Activated gamma-delta T cell treated with anti-CD3 and anti-CD28 coated beads, Interleukin-2, amount 50 U/mL, for 16 hours (primary cell): ENCODE measurements around the gene DCLK2.

Experiments used
- DNase-seq: peaks from one replicate; pipeline ENCODE4 v3.0.0-alpha.2; 2020; ENCODE audit warnings: low read depth

The DCLK2 gene

DNA sequence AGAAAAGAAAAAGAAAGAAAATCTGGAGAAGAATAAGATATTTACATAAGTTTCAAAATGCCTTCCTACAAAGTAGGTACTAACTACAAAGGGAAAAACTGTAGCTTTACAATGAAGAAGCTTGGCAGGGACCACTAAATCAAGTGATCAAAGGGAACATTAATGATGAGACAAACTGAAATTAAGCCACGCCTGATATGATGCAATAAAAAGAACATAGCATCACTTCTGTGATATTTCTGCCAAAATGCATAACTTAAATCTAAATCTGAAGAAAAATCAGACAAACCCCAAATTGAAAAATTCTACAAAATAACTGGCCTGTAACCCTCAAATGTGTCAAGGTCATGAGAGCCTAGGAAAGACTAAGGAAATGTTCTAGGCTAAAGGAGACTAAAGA lies 8.9 kb upstream of the DCLK2 start:
- DNase-seq, result no peak

DNA sequence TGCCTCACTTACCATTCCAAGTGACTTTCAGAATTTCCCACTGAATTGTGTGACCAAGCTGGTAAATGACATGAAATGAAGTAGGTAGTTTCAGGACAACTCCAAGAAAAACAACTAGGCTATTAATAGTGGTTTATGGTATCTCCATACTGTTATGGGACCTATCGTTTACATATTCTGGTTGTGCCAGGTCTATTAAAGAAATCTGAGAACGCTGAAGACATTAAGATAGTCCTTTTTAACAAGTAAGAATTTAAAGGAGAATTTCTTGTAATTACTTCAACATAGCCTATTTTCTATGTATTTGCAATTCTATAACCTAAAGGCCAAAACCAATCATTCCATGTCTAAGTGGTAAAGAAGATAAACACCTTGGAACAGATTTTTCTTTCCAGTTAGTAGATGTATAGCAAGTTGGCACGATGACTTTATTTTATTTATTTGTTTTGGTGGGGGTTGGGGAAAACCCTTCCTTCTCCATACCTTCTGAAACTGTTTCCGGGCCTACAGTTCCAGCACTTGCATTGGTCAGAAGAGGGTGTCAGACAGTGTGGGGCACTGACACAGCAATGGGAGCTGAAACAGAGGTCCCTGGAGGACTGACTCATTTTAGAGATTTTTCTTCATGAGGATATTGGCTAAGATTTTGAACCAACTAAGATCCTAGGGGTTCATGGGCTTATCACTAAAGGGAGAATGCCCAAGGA lies 7.6 kb upstream of the DCLK2 start:
- no peak for DNase-seq

DNA sequence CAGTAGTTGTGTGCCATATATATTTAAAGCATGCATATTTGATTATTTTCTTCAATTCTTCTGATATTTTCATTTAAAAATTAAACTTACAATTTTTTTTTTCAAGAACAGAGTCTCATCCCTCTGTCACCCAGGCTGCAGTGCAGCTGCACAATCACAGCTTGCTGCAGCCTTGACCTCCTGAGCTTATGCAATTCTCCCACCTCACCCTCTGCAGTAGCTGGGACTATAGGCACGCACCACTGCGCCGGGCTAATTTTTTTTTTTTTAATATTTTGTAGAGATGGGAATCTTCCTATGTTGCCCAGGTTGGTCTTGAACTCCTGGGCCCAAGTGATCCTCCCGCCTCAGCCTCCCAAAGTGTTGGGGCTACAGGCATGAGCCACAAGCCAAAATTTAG lies 5.8 kb upstream of the DCLK2 start:
- no peak for DNase-seq

DNA sequence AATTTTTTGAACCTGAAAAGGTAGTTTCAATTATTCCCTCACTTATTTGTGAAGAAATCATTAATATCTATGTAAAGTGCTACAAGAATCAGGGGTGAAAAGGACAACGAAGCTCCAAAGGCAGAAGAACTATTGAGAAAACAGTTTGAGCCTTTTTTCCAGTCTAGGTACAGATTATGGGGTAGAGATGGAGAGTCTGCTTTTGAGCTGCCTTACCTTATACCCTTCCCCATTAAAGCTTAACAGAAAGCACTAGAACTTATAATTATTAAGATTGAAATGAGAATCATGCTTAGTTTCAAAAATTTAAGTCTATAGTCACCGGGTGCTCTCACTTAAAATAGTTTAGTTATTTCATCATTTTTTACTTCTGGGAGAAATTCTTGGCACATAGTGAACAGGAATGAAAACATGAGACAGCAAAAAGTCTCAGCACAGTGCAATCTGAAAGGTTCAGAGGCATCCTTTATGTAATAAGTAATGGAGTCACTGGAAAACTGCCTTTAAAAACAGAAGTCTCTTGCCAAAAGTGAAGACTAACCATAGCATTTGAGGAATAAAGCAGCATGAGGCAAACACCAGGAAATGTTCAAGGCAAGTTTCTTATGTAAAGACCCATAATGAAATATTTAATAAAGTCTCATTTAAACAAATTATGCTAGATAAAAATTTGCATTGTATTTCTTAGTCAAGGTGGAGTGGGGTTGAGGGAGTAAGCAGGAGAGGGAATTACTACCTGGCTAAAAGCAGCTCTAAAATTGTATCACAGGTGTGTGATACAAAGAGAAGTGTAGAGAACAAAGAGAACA lies 5.1 kb upstream of the DCLK2 start:
- no peak for DNase-seq

DNA sequence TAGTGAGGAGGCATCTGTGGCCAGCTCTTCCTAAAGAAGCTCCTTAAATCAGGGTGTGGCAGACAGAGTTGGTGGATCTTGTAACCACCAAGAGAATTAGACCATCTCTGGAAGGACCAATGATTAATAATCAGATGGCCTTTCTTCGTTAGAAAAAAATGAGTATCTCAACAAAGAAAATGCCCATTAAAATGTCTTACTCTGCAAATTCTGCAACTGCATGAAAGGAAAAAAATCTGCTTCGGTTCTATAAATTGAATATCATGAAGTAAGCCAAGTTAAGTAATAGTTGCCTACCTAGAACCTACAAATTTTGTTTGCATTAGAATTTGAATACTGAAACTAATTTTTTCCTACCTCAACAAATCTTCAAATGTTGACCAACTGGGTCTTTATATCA lies 4.2 kb upstream of the DCLK2 start:
- DNase-seq, result no peak

DNA sequence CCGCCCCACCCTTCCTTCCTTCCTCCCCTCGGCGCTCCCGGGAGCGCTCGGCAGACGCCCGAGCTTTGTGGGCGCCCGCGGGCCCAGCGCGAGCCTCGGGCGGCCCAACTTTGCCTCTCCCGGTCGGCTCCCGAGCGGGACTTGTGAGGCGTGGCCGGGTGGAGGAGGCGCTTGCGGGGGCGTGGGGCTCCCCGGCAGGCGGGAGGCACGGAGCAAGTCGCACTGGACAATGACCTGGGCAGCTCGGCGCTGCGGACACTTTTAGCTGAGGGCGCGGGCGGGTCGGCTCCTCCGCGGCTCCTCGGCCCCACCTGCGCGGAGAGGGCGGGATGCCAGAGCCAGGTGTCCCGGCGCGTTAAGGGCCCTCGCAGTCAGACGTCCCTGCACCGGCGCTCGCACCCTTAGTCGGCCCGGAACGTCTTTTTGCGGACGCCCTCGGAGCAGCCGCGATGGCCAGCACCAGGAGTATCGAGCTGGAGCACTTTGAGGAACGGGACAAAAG lies 385 bp downstream of the DCLK2 start:
- DNase-seq, result no peak

DNA sequence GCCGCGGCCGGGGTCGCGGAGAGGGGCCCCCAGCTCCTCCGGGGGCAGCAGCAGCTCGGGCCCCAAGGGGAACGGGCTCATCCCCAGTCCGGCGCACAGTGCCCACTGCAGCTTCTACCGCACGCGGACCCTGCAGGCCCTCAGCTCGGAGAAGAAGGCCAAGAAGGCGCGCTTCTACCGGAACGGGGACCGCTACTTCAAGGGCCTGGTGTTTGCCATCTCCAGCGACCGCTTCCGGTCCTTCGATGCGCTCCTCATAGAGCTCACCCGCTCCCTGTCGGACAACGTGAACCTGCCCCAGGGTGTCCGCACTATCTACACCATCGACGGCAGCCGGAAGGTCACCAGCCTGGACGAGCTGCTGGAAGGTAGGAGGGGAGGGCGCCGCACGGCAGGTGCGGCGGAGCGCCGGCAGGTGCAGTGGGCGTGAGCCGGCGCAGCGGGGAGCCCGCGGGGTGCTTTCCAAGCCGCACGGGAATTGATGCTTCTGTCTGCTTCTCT lies 886 bp downstream of the DCLK2 start:
- DNase-seq, result no peak

DNA sequence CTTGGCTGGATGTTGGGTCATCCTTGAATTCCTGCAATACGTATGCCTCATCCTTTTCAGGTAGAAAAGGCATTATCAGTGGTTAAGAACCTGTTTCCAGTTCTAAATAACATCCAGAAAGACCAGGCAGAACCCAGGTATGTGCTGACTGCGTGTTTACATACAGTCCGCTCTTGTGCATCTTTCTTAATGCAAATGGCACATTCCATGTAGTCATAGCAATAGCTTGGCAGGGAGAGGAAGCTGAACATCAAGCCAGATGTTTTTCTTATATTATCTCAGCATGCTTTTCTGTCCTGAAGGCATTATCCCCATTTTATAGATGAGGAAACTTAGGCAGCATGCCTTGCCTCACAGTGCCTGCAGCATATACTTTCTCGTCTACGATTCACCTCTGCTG lies 2.1 kb downstream of the DCLK2 start:
- no peak for DNase-seq

DNA sequence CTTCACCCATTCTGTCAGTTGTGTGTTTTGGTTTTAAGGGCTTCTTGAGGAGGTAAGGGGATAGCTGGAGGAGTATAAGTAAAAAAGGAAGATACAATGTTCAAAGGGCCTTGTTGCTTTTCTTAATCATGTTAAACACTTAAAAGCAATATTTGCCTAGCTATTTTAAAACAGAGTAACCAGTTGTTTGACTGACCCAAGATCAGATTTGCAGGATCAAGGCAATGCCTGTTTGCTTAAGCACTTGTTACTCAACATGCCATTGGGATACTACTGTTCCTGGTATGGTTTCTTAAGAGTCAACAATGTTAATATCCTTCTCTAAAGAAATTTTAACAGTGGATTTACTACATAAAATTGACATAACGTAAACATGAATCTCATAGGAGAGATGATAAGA lies 2.6 kb downstream of the DCLK2 start:
- no peak for DNase-seq

DNA sequence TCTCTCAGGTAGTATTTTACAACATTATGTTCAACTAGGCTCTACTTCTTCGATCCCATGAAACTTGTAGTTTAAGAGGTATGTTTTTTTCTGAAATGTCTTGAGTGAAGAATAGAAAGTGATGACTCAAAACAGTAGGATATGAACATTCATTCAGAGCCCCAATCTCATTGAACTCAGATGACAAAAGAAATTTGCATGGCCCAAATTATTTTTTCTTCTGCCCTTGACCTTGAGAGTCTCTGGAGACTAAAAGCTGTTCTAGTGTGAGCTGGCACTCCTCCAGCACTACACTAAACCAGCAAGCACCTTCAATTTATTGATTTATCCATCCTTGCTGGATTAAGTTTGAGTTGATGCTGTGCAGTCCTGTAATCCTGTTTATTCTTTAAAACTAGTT lies 4.0 kb downstream of the DCLK2 start:
- no peak for DNase-seq

DNA sequence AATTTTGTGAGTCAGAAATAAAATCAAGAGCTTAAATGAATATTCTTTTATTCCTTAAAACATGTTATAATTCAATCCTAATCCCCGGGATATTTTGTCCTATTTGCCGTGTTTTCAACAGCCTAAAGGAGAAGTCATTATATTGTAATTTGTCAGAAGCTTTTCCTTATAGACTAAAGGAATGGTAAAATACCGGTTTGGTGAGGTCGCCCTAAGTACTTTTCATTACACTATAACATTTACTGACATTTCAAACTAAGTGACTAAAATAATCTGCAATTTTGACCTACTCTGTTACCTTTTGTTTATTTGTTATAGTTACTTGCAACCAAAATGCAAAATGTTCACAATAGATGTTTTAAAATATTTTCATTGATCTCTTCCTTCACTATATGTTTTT lies 8.8 kb downstream of the DCLK2 start:
- no peak for DNase-seq

DNA sequence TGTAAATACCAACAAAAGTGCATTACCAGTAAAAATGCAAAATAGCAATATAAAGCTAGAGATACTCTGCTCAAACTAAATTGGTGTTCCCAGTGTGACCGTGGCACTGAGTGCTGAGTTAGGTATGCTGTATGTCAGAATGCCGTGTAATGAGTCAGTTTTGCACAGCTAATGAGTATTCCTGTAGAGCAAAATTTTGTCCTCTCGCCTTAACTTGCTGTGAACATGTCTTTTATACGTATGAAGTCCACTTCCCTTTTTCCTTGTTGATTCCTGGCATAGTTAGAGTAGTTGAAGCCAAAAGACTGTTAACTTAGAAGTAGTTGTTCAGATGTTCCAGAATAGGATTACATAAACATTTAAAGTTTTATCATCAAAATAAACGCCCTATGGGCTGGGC lies 11.5 kb downstream of the DCLK2 start:
- DNase-seq, result no peak

DNA sequence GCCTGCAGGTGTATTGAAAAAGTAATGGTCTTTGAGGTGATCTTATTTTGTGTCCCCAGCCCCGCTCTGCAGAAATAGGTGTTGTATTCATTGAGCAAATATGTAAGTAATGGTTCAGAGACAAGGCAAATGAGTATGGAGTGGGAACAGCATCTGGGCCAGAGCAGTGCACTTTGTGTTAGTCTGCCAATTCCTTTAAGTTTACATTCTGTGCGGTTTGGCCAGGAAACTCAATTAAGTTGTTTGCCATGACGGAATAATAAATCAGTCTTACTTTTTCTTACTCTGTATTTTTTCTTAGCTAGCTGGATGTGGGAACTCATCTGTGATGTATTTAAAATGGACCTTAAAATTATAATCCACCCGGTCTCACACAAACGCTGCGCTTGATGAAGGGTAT lies 12.6 kb downstream of the DCLK2 start:
- no peak for DNase-seq

DNA sequence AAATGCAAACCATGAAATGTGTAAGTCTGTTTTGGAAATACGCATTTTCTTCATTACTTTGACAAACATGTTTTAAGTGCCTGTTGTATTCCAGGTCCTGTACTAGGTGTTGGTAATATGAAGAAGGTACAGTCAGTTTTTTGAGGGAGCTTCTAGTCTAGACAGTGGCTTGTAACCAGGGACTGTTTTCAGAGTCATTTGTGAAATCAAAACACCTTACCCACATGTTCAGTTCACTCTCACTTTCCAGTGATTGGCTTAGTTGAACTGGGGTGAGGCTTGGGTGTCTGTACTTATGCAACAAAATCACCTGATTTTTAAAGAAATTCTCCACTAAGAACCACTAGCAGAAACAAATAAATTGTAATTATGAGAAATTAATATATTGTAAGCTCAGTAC lies 16.4 kb downstream of the DCLK2 start:
- DNase-seq, result no peak

DNA sequence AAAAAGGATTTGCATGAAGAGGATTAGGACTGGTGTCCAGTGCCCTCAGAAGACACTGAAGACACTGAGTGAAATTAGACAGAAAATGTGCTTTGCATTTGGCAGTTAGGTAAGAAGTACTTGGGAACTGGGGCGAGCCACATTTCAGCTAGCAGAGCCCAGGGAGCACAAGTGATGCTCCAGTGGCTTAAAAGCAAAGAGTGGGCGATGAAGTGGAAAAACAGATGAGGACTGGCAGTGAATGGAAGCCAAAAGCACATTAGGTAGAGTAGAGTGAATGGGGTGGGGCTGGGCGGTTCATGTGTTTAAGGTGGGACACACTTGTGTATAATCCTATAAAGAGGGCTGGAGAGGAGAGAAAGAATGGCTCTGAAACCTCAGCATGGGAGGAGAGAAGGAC lies 18.4 kb downstream of the DCLK2 start:
- DNase-seq, result no peak

DNA sequence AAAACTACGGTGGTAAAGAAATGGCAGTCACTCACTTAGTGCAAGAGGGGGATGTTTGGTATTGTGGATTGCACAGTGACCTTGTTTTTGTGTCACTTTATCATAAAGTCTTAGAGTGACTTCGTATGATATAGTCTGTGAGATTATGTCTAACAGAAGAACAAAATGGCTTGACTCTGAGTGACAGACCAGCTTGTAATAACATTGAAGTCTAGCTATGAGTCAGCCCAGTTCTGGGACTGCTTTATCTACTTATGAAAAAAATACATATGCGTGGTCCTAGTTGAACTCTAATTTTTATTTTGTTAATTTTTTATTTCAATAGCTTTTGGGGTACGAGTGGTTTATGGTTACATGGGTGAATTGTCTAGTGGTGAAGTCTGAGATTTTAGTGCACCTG lies 20.0 kb downstream of the DCLK2 start:
- no peak for DNase-seq

DNA sequence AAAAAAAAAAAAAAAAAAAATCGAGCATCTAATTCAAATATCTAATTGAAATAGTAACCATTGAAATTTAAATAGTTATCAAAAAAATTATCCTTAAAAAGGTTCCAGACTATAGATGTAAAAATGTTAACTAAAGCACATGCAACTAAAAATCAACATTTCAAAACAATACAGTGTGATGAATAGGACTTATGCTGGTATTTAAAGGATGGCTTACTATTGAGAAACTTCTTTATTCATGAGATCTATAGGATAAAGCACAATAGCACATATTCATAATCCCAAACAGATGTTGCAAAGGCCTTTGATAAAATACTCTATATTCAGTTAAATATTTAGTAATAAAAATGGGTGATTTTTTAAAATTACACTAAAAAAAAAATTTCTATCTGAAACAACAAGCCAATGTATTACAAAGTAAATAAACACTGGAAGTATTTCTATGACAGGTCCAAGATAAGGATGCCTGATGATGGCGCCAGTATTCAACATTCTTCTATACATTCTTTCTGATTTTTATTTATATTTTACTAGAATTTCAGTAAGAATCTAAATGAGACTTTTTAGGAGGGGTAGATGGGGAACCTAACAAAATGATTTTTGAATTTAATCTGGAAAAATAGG lies 26.3 kb downstream of the DCLK2 start:
- no peak for DNase-seq

DNA sequence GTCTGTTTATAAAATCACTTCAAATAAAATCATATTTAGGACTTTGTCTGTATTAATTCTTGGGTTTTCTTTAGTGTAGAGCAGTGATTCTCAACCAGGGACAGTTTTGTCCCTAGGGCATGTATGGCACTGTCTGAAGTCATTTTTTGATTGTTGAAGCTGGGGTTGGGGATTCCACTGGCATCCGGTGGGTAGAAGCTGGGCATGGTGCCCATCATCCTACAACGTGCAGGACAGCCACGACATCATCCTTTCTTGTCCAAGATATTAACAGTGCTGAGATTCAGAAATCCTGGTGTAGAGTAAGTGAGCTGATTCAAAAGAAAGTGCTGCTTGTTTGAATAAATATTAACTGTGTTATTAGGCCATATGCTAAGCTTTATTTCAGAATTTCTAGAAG lies 28.6 kb downstream of the DCLK2 start:
- DNase-seq, result no peak

DNA sequence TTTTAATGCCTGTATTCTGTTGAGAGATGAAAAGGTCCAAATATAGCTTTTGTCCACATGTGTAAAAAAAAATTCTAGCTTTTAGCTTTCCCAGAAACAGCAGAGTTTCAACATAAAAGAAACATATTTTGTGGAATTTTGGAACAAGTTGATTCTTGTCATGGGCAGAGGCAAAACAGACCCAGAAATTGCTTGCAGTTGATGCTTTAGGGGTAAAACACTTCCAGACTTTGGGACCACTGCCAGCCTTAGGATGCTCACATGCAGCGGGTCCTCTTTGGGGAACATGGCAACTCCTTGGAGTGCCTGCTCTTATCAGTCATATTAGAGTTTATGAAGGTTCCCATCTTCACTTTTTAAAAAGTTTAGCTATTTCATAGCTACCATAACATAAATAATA lies 30.4 kb downstream of the DCLK2 start:
- DNase-seq, result no peak

DNA sequence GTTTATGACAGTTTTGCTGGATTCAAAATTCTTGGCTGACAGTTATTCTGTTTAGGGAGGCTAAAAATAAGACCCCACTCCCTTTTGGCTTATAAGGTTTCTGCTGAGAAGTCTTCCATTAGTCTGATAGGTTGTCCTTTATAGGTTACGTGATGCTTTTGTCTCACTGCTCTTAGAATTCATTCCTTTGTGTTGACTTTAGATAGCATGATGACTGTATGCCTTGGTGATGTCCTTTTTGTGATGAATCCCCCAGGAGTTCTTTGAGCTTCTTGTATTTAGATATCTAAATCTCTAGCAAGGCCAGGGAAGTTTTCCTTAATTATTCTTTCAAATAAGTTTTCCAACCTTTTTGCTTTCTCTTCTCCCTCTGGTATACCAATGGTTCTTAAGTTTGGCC lies 36.4 kb downstream of the DCLK2 start:
- no peak for DNase-seq

DNA sequence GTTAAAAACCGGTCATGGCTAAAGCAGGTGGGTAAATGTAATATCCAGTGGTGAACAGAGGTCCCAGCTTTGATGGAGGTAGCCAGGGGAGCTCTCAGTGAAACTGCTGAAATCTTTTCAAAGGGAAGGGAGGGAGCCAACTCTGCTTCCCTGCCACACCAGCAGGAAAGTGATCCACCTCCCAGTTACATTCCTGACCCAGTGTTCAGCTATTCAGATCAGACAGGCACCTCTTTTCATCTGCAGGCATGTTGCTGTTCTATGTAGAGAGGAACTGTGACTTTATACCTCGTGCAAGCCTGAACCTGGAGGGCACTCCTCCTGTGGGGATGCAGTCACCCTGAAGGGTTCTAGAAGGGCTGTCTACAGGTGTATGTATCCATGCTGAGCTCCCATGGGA lies 37.6 kb downstream of the DCLK2 start:
- no peak for DNase-seq

DNA sequence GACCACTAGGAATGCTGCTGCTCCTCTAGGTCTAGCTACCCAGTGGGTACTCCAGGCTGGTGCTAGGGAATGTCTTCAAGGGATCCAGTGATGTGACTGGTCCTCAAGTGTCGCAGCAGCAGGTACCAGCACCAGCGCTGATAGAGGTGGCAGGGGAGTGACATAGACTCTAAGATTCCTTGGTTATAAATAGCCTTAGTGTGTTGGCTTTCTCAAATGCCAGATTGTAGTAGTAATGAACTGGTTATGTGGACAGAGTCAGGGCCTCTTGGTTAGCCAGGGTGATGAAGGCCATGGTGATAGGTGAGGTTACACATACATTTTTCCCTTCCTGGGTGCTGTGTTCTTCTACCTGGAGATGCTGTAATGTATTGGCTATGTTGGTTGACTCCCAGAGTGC lies 38.3 kb downstream of the DCLK2 start:
- no peak for DNase-seq

DNA sequence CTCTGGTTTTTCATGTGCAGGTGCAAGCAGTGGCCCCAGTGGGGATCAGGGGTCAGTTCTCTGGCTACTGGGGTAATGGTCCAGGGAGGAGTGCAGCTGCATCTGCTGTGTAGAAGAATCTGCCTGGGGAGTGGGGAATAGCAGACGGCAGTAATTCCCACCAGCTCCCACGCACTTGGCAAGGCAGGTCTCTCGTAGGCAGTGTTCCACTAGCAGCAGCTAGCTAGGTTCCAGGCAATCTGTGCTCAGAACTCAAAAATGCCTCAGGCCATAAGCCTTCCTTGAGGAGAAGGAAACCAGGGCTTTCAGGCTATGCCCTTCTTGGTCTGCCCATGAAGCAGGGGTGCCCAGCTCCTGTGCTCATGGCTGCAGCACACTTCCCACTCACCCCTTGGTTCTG lies 38.8 kb downstream of the DCLK2 start:
- DNase-seq, result no peak
